ENCODE measurements around the gene TEAD4. TPM values are rescaled to one million over a fixed set of nuclear protein-coding genes. Genes with fewer than 3 reads are reported as not detected.

TEAD4 gene
- total RNA-seq, 1 donor from 2014 or later = 4.2 TPM

GRCh38 chr12:2957816-2958431 is 1.3 kb upstream of the TEAD4 start:
- DNase-seq (ENCODE audit: low read depth) (peak; percentile 70), FAIRE-seq (peak; percentile 28)
- Histone ChIP-seq H3K4me3 (ENCODE audit: low read depth, low read length) (peak overlapping the region; percentile 67), H3K27me3 (ENCODE audit: control insufficient read depth, insufficient read depth, low read length) (no peaks in the 10 kb centered on the region), H3K36me3 (ENCODE audit: control insufficient read depth, insufficient read depth, low read length) (no peaks in the 10 kb centered on the region)
- TF ChIP-seq CTCF (IDR thresholded peaks at IDR 0.05; ENCODE audit: insufficient read depth, low read length, severe bottlenecking) = no peak

- FAIRE-seq (no peak), DNase-seq (ENCODE audit: low read depth) (peak; percentile 74)
- peak overlapping the region; percentile 67 for H3K4me3 ChIP-seq (ENCODE audit: low read depth, low read length)
These were observed 585 bp upstream of the TEAD4 start for GRCh38 chr12:2958432-2959191.

GRCh38 chr12:2959505-2960389 is 550 bp downstream of the TEAD4 start:
- FAIRE-seq (no peak), DNase-seq (ENCODE audit: low read depth) (peak; percentile 25)
- Histone ChIP-seq H3K27me3 (ENCODE audit: control insufficient read depth, insufficient read depth, low read length) (no peaks in the 10 kb centered on the region), H3K4me3 (ENCODE audit: low read depth, low read length) (peak overlapping the region; percentile 67), H3K36me3 (ENCODE audit: control insufficient read depth, insufficient read depth, low read length) (no peaks in the 10 kb centered on the region)
- TF ChIP-seq CTCF (IDR thresholded peaks at IDR 0.05; ENCODE audit: insufficient read depth, low read length, severe bottlenecking) = no peak

More at GRCh38 chr12:2958432-2959191, 585 bp upstream of the TEAD4 start:
- TF ChIP-seq CTCF (IDR thresholded peaks at IDR 0.05; ENCODE audit: insufficient read depth, low read length, severe bottlenecking) = no peak
- Histone ChIP-seq H3K36me3 (ENCODE audit: control insufficient read depth, insufficient read depth, low read length) (no peaks in the 10 kb centered on the region), H3K27me3 (ENCODE audit: control insufficient read depth, insufficient read depth, low read length) (no peaks in the 10 kb centered on the region)

GRCh38 chr12:2960390-2960956 is 1.3 kb downstream of the TEAD4 start:
- DNase-seq (ENCODE audit: low read depth) (peak; percentile 41), FAIRE-seq (peak; percentile 62)
- H3K4me3 ChIP-seq (ENCODE audit: low read depth, low read length) = peak overlapping the region; percentile 67
- H3K36me3 ChIP-seq (ENCODE audit: control insufficient read depth, insufficient read depth, low read length) = no peaks in the 10 kb centered on the region
- no peaks in the 10 kb centered on the region for H3K27me3 ChIP-seq (ENCODE audit: control insufficient read depth, insufficient read depth, low read length)
- TF ChIP-seq CTCF (IDR thresholded peaks at IDR 0.05; ENCODE audit: insufficient read depth, low read length, severe bottlenecking) = no peak

- Histone ChIP-seq H3K36me3 (ENCODE audit: control insufficient read depth, insufficient read depth, low read length) (peaks cover 1% of the 10 kb centered on the region), H3K27me3 (ENCODE audit: control insufficient read depth, insufficient read depth, low read length) (no peaks in the 10 kb centered on the region), H3K4me3 (ENCODE audit: low read depth, low read length) (no peak overlapping the region)
- FAIRE-seq (no peak), DNase-seq (ENCODE audit: low read depth) (no peak)
- no peak for TF ChIP-seq CTCF (IDR thresholded peaks at IDR 0.05; ENCODE audit: insufficient read depth, low read length, severe bottlenecking)
These were observed 1.9 kb downstream of the TEAD4 start for GRCh38 chr12:2960996-2961616.

Data from bronchial epithelial cell (primary cell).